MM.1S (cell line): Measurements from ENCODE around the gene CUL2.
A peak's percentile ranks its signal among the peaks of the same experiment; 100 is the strongest.

Experiments used
- EZH2 ChIP-seq: fragments of 300-600 bp; sonication (generic); optimal IDR thresholded peaks from 2 replicates; pipeline ENCODE3; 2017; ENCODE audit warnings: low read depth, mild to moderate bottlenecking, antibody characterized with exemption, low read length, mixed read lengths
- EZH2phosphoT487 ChIP-seq: fragments of 300-600 bp; sonication (generic); IDR thresholded peaks from 2 replicates; pipeline ENCODE4 v1.6.1; 2018; ENCODE audit warnings: antibody characterized with exemption, low read length
- TF ChIP-seq, protein P1 (sequence below): fragments of 300-600 bp; sonication (generic); IDR thresholded peaks from 2 replicates; pipeline ENCODE4 v1.5.1; 2016; ENCODE audit warnings: antibody characterized with exemption, low read length, mixed read lengths

DNA sequence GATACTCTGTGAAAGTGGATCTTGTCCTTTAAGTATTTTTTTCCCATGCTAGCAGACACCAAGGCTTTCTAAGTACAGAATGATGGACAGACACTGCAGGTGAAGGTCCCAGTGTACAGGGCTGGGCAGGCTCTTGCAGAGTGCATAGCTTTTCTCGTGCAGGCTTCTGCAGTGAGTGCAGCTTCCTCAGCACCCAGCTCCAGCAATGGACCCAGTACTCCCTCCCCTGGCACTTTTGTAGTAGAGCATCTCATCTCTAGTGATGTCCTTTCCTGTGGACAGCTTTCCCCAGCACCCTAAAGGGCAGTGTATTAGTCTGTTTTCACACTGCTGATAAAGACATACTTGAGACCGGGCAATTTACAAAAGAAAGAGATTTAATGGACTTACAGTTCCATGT lies 104.3 kb downstream of the CUL2 start:
- TF ChIP-seq, protein P1, sequence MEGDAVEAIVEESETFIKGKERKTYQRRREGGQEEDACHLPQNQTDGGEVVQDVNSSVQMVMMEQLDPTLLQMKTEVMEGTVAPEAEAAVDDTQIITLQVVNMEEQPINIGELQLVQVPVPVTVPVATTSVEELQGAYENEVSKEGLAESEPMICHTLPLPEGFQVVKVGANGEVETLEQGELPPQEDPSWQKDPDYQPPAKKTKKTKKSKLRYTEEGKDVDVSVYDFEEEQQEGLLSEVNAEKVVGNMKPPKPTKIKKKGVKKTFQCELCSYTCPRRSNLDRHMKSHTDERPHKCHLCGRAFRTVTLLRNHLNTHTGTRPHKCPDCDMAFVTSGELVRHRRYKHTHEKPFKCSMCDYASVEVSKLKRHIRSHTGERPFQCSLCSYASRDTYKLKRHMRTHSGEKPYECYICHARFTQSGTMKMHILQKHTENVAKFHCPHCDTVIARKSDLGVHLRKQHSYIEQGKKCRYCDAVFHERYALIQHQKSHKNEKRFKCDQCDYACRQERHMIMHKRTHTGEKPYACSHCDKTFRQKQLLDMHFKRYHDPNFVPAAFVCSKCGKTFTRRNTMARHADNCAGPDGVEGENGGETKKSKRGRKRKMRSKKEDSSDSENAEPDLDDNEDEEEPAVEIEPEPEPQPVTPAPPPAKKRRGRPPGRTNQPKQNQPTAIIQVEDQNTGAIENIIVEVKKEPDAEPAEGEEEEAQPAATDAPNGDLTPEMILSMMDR, result peak; percentile 66
- no peak for TF ChIP-seq EZH2phosphoT487
- no peak for TF ChIP-seq EZH2
